SK-N-MC (cell line): ENCODE results near the gene LAPTM4A.
A peak's percentile ranks its signal among the peaks of the same experiment; 100 is the strongest.

Source experiments
- DNase-seq: peaks from one replicate; pipeline ENCODE4 v3.0.0-alpha.2; 2011; ENCODE audit warnings: low read depth, low spot score
- H3K27ac ChIP-seq: fragments of 200-600 bp; sonication (generic); 2 replicates; pipeline ENCODE4 v1.5.1; 2016; ENCODE audit warnings: mixed run types
- H3K36me3 ChIP-seq: fragments of 200-600 bp; sonication (generic); 2 replicates; pipeline ENCODE4 v1.6.1; 2017; ENCODE audit warnings: antibody characterized with exemption, low read length, mixed read lengths; ENCODE audit not compliant: insufficient read depth
- H3K4me3 ChIP-seq: fragments of 200-600 bp; sonication (generic); 2 replicates; pipeline ENCODE4 v1.5.1; 2016
- H3K9ac ChIP-seq: fragments of 200-600 bp; sonication (generic); 2 replicates; pipeline ENCODE4 v1.8.0; 2017; ENCODE audit warnings: mixed run types, mixed read lengths; ENCODE audit not compliant: insufficient read length
- H3K9me3 ChIP-seq: fragments of 200-600 bp; sonication (generic); 2 replicates; pipeline ENCODE4 v1.6.1; 2017; ENCODE audit warnings: low read depth, mild to moderate bottlenecking, antibody characterized with exemption, low read length, moderate library complexity, mixed read lengths
- EZH2 ChIP-seq: fragments of 200-600 bp; sonication (generic); IDR thresholded peaks from one replicate; pipeline ENCODE4 v1.6.1; 2017; ENCODE audit warnings: antibody characterized with exemption
- FOXP2 ChIP-seq: optimal IDR thresholded peaks from 2 replicates; pipeline ENCODE3; 2011; ENCODE audit warnings: mild to moderate bottlenecking, moderate library complexity; ENCODE audit not compliant: insufficient read depth; ENCODE audit errors: extremely low read length, control extremely low read depth
- POLR2AphosphoS5 ChIP-seq: IDR thresholded peaks from 2 replicates; pipeline ENCODE4 v1.6.1; 2012; ENCODE audit warnings: mild to moderate bottlenecking, low read depth, low read length, borderline replicate concordance

The LAPTM4A gene

DNA sequence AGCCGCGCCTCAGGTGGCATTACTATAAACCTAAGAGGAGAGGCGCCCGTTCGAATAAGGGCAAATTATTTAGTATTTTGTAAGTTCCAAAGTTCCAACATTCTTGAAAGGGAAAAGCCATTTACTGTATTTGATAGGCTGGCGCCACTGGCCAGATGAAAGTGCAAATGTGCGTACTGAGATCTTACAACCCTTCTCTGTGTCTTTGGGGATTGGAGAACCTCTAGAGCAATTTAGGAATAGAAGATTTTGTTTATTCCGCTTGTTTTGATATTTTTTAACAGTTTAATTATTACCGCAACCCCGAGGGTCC is 61.1 kb downstream of the LAPTM4A start:
- no peaks in the 10 kb centered on the region for H3K9me3 ChIP-seq
- H3K4me3 ChIP-seq: peak overlapping the region; percentile 98
- peaks cover 8% of the 10 kb centered on the region; the same call in 1 of the 2 replicates for H3K36me3 ChIP-seq
- no peak for TF ChIP-seq FOXP2
- no peak for TF ChIP-seq EZH2
- TF ChIP-seq POLR2AphosphoS5: no peak
- H3K27ac ChIP-seq: no peak overlapping the region
- DNase-seq: no peak
- H3K9ac ChIP-seq: no peak overlapping the region

DNA sequence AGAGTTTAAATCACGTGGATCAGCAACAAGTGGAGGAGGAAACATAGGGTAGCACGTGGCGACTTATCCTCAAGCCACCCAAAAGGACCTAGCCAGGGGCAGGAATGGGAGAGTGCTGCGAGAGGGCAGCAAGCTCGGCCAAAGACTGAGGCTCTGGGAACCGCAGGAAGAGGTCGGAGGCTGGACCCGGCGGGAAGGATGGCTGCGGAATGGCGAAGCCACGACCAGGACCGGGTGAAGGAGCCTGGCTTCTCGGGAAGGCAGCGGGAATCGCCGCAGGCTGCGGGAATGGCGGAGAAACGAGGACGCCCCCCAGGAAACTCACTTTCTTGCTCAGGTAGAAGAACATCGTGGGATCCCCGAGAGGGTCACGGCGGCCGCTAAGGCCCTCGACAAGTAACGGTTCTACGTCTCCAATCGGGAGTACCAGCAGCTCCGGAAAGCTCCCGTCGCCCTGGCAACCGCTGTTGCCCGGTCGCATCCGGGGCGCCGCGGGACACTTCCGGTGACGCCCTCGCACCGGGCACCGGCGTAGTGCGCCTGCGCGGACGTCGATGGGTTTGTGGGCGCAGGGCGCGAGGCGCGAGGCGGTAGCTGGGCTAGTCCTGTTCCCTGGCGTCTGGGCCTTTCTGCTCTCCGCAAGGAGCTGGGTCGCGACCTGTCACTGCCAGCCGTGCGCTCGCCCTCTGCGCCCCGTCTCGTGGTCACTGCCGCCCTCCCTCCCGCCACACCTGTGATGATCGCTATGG is 61.6 kb downstream of the LAPTM4A start, which contains the start of gene WDR35:
WDR35 (minus strand) TSS at position 439 of the 749 bp plus-strand sequence; CDS start at position 349, 90 bp downstream.
- TF ChIP-seq POLR2AphosphoS5: peak; percentile 54
- no peak for TF ChIP-seq EZH2
- Histone ChIP-seq H3K36me3 (peaks cover 11% of the 10 kb centered on the region), H3K27ac (no peak within 1 kb of the TSS), H3K9ac (peak within 1 kb of the TSS; percentile 69), H3K9me3 (no peaks in the 10 kb centered on the region), H3K4me3 (peak within 1 kb of the TSS; percentile 98)
- DNase-seq: no peak

DNA sequence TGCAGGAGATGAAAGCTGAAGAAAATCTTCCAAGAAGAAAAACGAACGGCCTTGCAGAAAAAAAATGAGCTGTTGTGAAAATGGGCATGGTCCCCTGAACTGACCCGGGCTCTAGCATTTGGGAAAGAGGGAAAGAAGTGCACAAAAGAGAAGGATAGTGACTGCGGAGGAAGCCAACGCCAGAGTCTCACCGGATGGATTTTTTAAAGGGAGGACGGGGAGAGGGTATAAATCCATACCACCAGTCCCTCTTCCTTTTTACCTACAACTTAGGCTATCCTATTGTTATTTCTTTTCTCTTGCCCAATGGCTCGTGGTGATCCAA is 62.1 kb downstream of the LAPTM4A start:
- H3K4me3 ChIP-seq: peak overlapping the region; percentile 98
- no peak for TF ChIP-seq POLR2AphosphoS5
- H3K9me3 ChIP-seq: no peaks in the 10 kb centered on the region
- no peak overlapping the region for H3K27ac ChIP-seq
- peak overlapping the region; percentile 69 for H3K9ac ChIP-seq
- no peak for DNase-seq
- H3K36me3 ChIP-seq: peaks cover 15% of the 10 kb centered on the region

DNA sequence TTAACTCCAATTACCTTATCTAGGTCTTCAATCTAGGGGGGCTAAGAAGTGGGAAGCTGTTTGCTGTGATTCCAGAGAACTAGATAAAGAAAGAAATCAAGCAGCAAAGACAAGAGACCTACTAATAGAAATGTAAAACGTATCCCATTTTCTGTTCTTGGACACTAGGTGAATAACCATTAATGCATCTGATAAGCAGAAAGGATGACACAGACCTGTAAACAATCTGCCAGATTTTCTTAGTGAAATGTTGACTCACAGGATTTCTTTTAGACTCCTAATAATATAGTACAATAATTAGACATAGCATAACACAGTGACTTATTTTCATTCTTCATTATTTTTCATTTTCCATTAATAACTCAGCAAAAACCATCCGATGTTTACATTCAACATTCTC is 62.8 kb downstream of the LAPTM4A start:
- Histone ChIP-seq H3K9me3 (no peaks in the 10 kb centered on the region), H3K36me3 (peaks cover 15% of the 10 kb centered on the region), H3K9ac (peak overlapping the region; percentile 69), H3K27ac (no peak overlapping the region), H3K4me3 (peak overlapping the region; percentile 98)
- TF ChIP-seq FOXP2 (no peak), EZH2 (no peak), POLR2AphosphoS5 (no peak)
- no peak for DNase-seq

DNA sequence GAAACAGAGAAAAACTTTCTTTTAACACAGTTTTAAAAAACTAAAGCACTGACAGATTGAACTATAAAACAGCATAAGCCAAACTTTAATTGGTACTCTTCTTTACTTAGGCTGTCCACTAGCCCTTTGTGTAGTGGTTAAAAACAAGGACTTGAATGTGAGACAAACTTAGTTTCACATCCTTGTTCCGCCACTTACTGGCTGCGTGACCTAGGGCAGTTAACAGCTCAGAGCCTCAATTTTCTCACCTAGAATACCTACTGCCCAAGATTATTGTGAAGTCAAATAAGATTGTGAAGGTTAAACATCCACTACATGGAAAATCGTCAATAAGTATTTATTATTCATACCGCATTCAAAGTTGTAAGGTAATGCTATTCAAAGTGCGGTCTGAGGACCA is 63.5 kb downstream of the LAPTM4A start:
- Histone ChIP-seq H3K9ac (no peak overlapping the region), H3K36me3 (peaks cover 15% of the 10 kb centered on the region), H3K9me3 (no peaks in the 10 kb centered on the region), H3K4me3 (peak overlapping the region; percentile 98), H3K27ac (no peak overlapping the region)
- no peak for DNase-seq
- TF ChIP-seq POLR2AphosphoS5 (no peak), EZH2 (no peak), FOXP2 (no peak)
